ENCODE measurements around the gene NDST4.
"Not testable (repeated sequence)": the region's sequence is repeated elsewhere in the genome, so short reads cannot be mapped to it uniquely, and the experiment has no call there.

Gene NDST4

GRCh38 chr4:115053313-115053712, 60.1 kb downstream of the NDST4 start:
- DNase-seq: no peak

- no peak for DNase-seq
These were observed 70.9 kb downstream of the NDST4 start for GRCh38 chr4:115042496-115042895.

- DNase-seq: no peak
These were observed 83.1 kb downstream of the NDST4 start for GRCh38 chr4:115030281-115030680.

GRCh38 chr4:115028682-115029410, 84.6 kb downstream of the NDST4 start:
- no peak for DNase-seq

- DNase-seq: no peak
These were observed 113.5 kb downstream of the NDST4 start for GRCh38 chr4:114999880-115000279.

GRCh38 chr4:114998316-114998715, 115.1 kb downstream of the NDST4 start:
- no peak for DNase-seq

- no peak for DNase-seq
These were observed 115.7 kb downstream of the NDST4 start for GRCh38 chr4:114997576-114998247.

GRCh38 chr4:114986133-114986532, 127.3 kb downstream of the NDST4 start:
- no peak for DNase-seq

- no peak for DNase-seq
These were observed 132.3 kb downstream of the NDST4 start for GRCh38 chr4:114980932-114981708.

GRCh38 chr4:114980399-114980798, 133.0 kb downstream of the NDST4 start:
- DNase-seq: not testable (repeated sequence)

GRCh38 chr4:114976901-114977300, 136.5 kb downstream of the NDST4 start:
- DNase-seq: no peak

GRCh38 chr4:114964026-114964425, 149.4 kb downstream of the NDST4 start:
- DNase-seq: no peak

GRCh38 chr4:114945616-114946015, 167.8 kb downstream of the NDST4 start:
- DNase-seq: no peak

- DNase-seq: no peak
These were observed 171.9 kb downstream of the NDST4 start for GRCh38 chr4:114941503-114941902.

GRCh38 chr4:114927881-114928280, 185.5 kb downstream of the NDST4 start:
- no peak for DNase-seq

GRCh38 chr4:114926583-114926982, 186.8 kb downstream of the NDST4 start:
- DNase-seq: no peak

- DNase-seq: no peak
These were observed 189.1 kb downstream of the NDST4 start for GRCh38 chr4:114924311-114924710.

- DNase-seq: no peak
These were observed 190.9 kb downstream of the NDST4 start for GRCh38 chr4:114922592-114922933.

- DNase-seq: peak; percentile 2
These were observed 191.4 kb downstream of the NDST4 start for GRCh38 chr4:114921790-114922591.

- DNase-seq: no peak
These were observed 192.2 kb downstream of the NDST4 start for GRCh38 chr4:114921191-114921590.

GRCh38 chr4:114911111-114911510, 202.3 kb downstream of the NDST4 start:
- DNase-seq: no peak

- no peak for DNase-seq
These were observed 205.9 kb downstream of the NDST4 start for GRCh38 chr4:114907568-114907967.

- DNase-seq: peak; percentile 1
These were observed 208.4 kb downstream of the NDST4 start for GRCh38 chr4:114905017-114905416.
